Kidney epithelial cell (primary cell): Measurements from ENCODE around the gene FBN1. TPM values are rescaled to one million over a fixed set of nuclear protein-coding genes. Genes with fewer than 3 reads are reported as not detected.

ENCODE experiments used
- DNase-seq: peaks from one replicate; pipeline ENCODE4 v3.0.0-alpha.2; 2010; ENCODE audit warnings: low read depth
- H3K27me3 ChIP-seq: 2 replicates; pipeline ENCODE4 v1.6.0; 2011; ENCODE audit warnings: low read length; ENCODE audit not compliant: control insufficient read depth, insufficient read depth
- H3K36me3 ChIP-seq: 2 replicates; pipeline ENCODE4 v1.5.1; 2011; ENCODE audit warnings: low read length; ENCODE audit not compliant: control insufficient read depth, insufficient read depth
- H3K4me3 ChIP-seq: 2 replicates; pipeline ENCODE4 v1.5.1; 2011; ENCODE audit warnings: low read depth, mild to moderate bottlenecking, control low read depth, low read length
- total RNA-seq: library from RNA; depleted of rRNA; stranded (reverse); fragments of >200 nt; gene quantifications from 2 replicates; pipeline ENCODE4 v1.2.3, GENCODE V29; 2015
- TF ChIP-seq, protein P1 (sequence below): IDR thresholded peaks from 2 replicates; pipeline ENCODE4 v1.5.1; 2011; ENCODE audit warnings: mild to moderate bottlenecking, moderate library complexity, low read length, control low read depth, inconsistent platforms; ENCODE audit not compliant: insufficient read depth, poor library complexity, severe bottlenecking

FBN1 gene
- total RNA-seq, 1 donor from 2014 or later, result 35.9 TPM

GRCh38 chr15:48402427-48403177, 242.9 kb downstream of the FBN1 start:
- peak; percentile 37 for DNase-seq
- H3K4me3 ChIP-seq, result no peak overlapping the region
- TF ChIP-seq, protein P1, sequence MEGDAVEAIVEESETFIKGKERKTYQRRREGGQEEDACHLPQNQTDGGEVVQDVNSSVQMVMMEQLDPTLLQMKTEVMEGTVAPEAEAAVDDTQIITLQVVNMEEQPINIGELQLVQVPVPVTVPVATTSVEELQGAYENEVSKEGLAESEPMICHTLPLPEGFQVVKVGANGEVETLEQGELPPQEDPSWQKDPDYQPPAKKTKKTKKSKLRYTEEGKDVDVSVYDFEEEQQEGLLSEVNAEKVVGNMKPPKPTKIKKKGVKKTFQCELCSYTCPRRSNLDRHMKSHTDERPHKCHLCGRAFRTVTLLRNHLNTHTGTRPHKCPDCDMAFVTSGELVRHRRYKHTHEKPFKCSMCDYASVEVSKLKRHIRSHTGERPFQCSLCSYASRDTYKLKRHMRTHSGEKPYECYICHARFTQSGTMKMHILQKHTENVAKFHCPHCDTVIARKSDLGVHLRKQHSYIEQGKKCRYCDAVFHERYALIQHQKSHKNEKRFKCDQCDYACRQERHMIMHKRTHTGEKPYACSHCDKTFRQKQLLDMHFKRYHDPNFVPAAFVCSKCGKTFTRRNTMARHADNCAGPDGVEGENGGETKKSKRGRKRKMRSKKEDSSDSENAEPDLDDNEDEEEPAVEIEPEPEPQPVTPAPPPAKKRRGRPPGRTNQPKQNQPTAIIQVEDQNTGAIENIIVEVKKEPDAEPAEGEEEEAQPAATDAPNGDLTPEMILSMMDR, result no peak
- no peaks in the 10 kb centered on the region for H3K36me3 ChIP-seq
- H3K27me3 ChIP-seq, result no peaks in the 10 kb centered on the region

DNA sequence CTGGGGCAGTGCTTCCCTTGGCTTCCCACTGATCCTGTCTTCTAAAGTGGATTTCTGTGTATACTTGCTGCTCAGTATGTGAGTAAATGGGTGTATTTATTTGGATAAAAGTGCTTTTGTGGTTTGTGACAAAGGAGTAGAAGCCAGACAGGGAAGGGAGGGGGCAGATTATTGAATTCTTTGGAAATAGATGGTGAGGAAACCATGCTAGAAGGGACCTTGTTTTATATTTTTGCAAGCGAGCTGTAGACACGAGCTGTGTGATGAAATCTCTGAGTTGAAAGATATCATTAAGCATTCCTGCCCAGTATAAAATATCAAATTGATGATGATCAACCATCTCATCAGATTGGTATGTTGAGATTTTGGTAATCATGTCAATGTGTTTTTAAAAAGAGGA, 245.4 kb downstream of the FBN1 start:
- H3K27me3 ChIP-seq, result no peaks in the 10 kb centered on the region
- DNase-seq, result no peak

DNA sequence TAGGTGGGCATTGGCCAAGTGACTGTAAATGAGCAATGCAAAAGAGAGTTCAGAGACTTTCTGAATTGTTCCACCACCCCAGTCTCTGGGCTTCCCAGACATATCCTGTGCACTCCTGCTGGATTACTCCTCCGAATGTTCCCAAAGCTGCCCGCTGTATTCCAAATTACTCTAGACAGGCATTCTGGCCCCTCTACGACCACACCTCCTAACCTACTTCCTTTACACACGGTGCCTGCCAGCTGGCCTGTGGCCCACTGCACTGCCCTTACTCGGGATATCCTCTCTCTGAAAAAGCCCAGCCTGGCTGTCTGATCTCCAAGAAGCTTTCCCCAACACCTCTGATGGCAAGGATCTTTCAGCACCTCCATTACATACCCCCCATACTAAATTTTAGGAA, 247.7 kb downstream of the FBN1 start:
- Histone ChIP-seq H3K27me3 (no peaks in the 10 kb centered on the region), H3K4me3 (no peak overlapping the region), H3K36me3 (no peaks in the 10 kb centered on the region)
- TF ChIP-seq, protein P1, result no peak
- no peak for DNase-seq

More for the DNA sequence above, 245.4 kb downstream of the FBN1 start:
- TF ChIP-seq, protein P1, result no peak
- Histone ChIP-seq H3K36me3 (no peaks in the 10 kb centered on the region), H3K4me3 (no peak overlapping the region)

GRCh38 chr15:48396020-48396419, 249.5 kb downstream of the FBN1 start:
- H3K27me3 ChIP-seq, result no peaks in the 10 kb centered on the region
- TF ChIP-seq, protein P1, result no peak
- DNase-seq, result no peak
- no peaks in the 10 kb centered on the region for H3K36me3 ChIP-seq
- no peak overlapping the region for H3K4me3 ChIP-seq

DNA sequence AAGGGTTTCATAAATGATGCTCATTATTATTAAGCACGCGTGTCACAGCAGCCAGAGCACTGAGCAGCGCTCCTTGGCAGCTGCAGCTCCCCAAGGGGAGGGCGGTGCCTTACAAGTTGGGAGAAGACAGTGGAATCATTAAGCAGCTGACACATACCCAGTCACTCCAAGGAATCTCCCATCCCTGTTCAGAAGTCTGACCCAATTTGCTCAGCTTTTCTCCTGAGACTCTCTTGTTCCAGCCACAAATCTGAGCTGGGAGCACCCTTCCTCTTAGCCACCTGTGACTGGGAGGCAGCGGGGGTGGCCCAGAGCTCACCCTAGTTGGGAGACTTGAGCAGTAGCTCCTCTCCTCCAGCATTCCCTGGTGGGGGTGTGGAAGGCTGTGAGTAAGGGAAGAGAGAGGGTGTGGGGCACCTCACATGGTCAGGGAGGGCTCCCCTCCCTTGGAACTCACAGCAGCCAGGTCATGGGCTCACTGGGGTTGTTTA, 249.9 kb downstream of the FBN1 start:
- DNase-seq, result no peak

More for the DNA sequence above, 249.9 kb downstream of the FBN1 start:
- Histone ChIP-seq H3K27me3 (no peaks in the 10 kb centered on the region), H3K36me3 (no peaks in the 10 kb centered on the region), H3K4me3 (no peak overlapping the region)
- TF ChIP-seq, protein P1, result no peak
